Measurements from ENCODE around the gene SLC24A3.

Gene SLC24A3

GRCh38 chr20:19711126-19711525, 498.7 kb downstream of the SLC24A3 start:
- no peak for DNase-seq (ENCODE audit: low read depth)
- TF ChIP-seq, protein P1, sequence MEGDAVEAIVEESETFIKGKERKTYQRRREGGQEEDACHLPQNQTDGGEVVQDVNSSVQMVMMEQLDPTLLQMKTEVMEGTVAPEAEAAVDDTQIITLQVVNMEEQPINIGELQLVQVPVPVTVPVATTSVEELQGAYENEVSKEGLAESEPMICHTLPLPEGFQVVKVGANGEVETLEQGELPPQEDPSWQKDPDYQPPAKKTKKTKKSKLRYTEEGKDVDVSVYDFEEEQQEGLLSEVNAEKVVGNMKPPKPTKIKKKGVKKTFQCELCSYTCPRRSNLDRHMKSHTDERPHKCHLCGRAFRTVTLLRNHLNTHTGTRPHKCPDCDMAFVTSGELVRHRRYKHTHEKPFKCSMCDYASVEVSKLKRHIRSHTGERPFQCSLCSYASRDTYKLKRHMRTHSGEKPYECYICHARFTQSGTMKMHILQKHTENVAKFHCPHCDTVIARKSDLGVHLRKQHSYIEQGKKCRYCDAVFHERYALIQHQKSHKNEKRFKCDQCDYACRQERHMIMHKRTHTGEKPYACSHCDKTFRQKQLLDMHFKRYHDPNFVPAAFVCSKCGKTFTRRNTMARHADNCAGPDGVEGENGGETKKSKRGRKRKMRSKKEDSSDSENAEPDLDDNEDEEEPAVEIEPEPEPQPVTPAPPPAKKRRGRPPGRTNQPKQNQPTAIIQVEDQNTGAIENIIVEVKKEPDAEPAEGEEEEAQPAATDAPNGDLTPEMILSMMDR (IDR thresholded peaks at IDR 0.05; ENCODE audit: low read depth, low read length): no peak
- no peak for TF ChIP-seq POLR2A (IDR thresholded peaks at IDR 0.05; ENCODE audit: extremely low read depth, insufficient read length)
- H3K4me3 ChIP-seq (ENCODE audit: low read depth, low read length): no peak overlapping the region

GRCh38 chr20:19712721-19713260, 500.3 kb downstream of the SLC24A3 start:
- H3K4me3 ChIP-seq (ENCODE audit: low read depth, low read length): no peak overlapping the region
- TF ChIP-seq, protein P2, sequence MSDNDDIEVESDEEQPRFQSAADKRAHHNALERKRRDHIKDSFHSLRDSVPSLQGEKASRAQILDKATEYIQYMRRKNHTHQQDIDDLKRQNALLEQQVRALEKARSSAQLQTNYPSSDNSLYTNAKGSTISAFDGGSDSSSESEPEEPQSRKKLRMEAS (IDR thresholded peaks at IDR 0.05; ENCODE audit: low read depth, low read length): no peak
- TF ChIP-seq POLR2A (IDR thresholded peaks at IDR 0.05; ENCODE audit: extremely low read depth, insufficient read length): no peak
- TF ChIP-seq, protein P1 (IDR thresholded peaks at IDR 0.05; ENCODE audit: low read depth, low read length): no peak
- TF ChIP-seq MYC (IDR thresholded peaks at IDR 0.05; ENCODE audit: low read depth, low read length): no peak
- no peak for DNase-seq (ENCODE audit: low read depth)

- no peak for DNase-seq (ENCODE audit: low read depth)
- TF ChIP-seq POLR2A (IDR thresholded peaks at IDR 0.05; ENCODE audit: extremely low read depth, insufficient read length) (no peak), MYC (IDR thresholded peaks at IDR 0.05; ENCODE audit: low read depth, low read length) (no peak)
- TF ChIP-seq, protein P2 (IDR thresholded peaks at IDR 0.05; ENCODE audit: low read depth, low read length): no peak
- TF ChIP-seq, protein P1 (IDR thresholded peaks at IDR 0.05; ENCODE audit: low read depth, low read length): no peak
- no peak overlapping the region for H3K4me3 ChIP-seq (ENCODE audit: low read depth, low read length)
Measured at GRCh38 chr20:19713822-19714578, 501.6 kb downstream of the SLC24A3 start.

GRCh38 chr20:19714579-19714840, 502.1 kb downstream of the SLC24A3 start:
- no peak for DNase-seq (ENCODE audit: low read depth)
- TF ChIP-seq, protein P1 (IDR thresholded peaks at IDR 0.05; ENCODE audit: low read depth, low read length): no peak
- TF ChIP-seq, protein P2 (IDR thresholded peaks at IDR 0.05; ENCODE audit: low read depth, low read length): no peak
- TF ChIP-seq POLR2A (IDR thresholded peaks at IDR 0.05; ENCODE audit: extremely low read depth, insufficient read length): no peak
- no peak for TF ChIP-seq MYC (IDR thresholded peaks at IDR 0.05; ENCODE audit: low read depth, low read length)
- no peak overlapping the region for H3K4me3 ChIP-seq (ENCODE audit: low read depth, low read length)

- TF ChIP-seq POLR2A (IDR thresholded peaks at IDR 0.05; ENCODE audit: extremely low read depth, insufficient read length): no peak
- TF ChIP-seq, protein P1 (IDR thresholded peaks at IDR 0.05; ENCODE audit: low read depth, low read length): no peak
- TF ChIP-seq, protein P2 (IDR thresholded peaks at IDR 0.05; ENCODE audit: low read depth, low read length): no peak
- no peak for TF ChIP-seq MYC (IDR thresholded peaks at IDR 0.05; ENCODE audit: low read depth, low read length)
- no peak for DNase-seq (ENCODE audit: low read depth)
- H3K4me3 ChIP-seq (ENCODE audit: low read depth, low read length): no peak overlapping the region
Measured at GRCh38 chr20:19715986-19716385, 503.5 kb downstream of the SLC24A3 start.

All from NB4 (cell line).